GM18873 (cell line): Measurements from ENCODE around the gene PPARGC1A.

ENCODE experiments used
- ATAC-seq: cut with Tn5 transposase; IDR thresholded peaks from one replicate; pipeline ENCODE4 v1.9.1; 2021; ENCODE audit warnings: mild to moderate bottlenecking, moderate library complexity, moderate number of reproducible peaks; ENCODE audit not compliant: unreplicated experiment, low FRiP score

Gene PPARGC1A

GRCh38 chr4:23889814-23890341, at the start of gene PPARGC1A:
Gene PPARGC1A, minus strand, starts transcription at chr4:23890047. Its CDS starts 90 bp downstream, at chr4:23889957.
- no peak for ATAC-seq

GRCh38 chr4:23938796-23939195, 48.9 kb upstream of the PPARGC1A start:
- no peak for ATAC-seq

GRCh38 chr4:23937173-23937572, 47.3 kb upstream of the PPARGC1A start:
- no peak for ATAC-seq

GRCh38 chr4:23934915-23935314, 45.1 kb upstream of the PPARGC1A start:
- no peak for ATAC-seq

GRCh38 chr4:23934223-23934622, 44.4 kb upstream of the PPARGC1A start:
- no peak for ATAC-seq

GRCh38 chr4:23932901-23933308, 43.1 kb upstream of the PPARGC1A start:
- no peak for ATAC-seq

GRCh38 chr4:23932186-23932585, 42.3 kb upstream of the PPARGC1A start:
- ATAC-seq = no peak

GRCh38 chr4:23931489-23931830, 41.6 kb upstream of the PPARGC1A start:
- no peak for ATAC-seq

GRCh38 chr4:23930750-23931488, 41.1 kb upstream of the PPARGC1A start:
- no peak for ATAC-seq

- ATAC-seq = no peak
Observed at GRCh38 chr4:23929248-23929647, 39.4 kb upstream of the PPARGC1A start.

GRCh38 chr4:23924556-23924955, 34.7 kb upstream of the PPARGC1A start:
- no peak for ATAC-seq

GRCh38 chr4:23923840-23924239, 34.0 kb upstream of the PPARGC1A start:
- ATAC-seq = no peak

GRCh38 chr4:23923141-23923540, 33.3 kb upstream of the PPARGC1A start:
- no peak for ATAC-seq

GRCh38 chr4:23922541-23923111, 32.8 kb upstream of the PPARGC1A start:
- no peak for ATAC-seq

GRCh38 chr4:23922013-23922412, 32.2 kb upstream of the PPARGC1A start:
- no peak for ATAC-seq

GRCh38 chr4:23921447-23921845, 31.6 kb upstream of the PPARGC1A start:
- no peak for ATAC-seq

GRCh38 chr4:23920716-23921446, 31.0 kb upstream of the PPARGC1A start:
- ATAC-seq = no peak

- ATAC-seq = no peak
Observed at GRCh38 chr4:23920296-23920695, 30.4 kb upstream of the PPARGC1A start.

GRCh38 chr4:23916282-23916681, 26.4 kb upstream of the PPARGC1A start:
- ATAC-seq = no peak

GRCh38 chr4:23915459-23916132, 25.7 kb upstream of the PPARGC1A start:
- ATAC-seq = no peak
